Activated CD4-positive, alpha-beta T cell treated with anti-CD3 and anti-CD28 coated beads, Interleukin-2, amount 50 U/mL, for 4 hours (primary cell): ENCODE measurements around the gene MKRN2OS.

ENCODE experiments used
- DNase-seq, 2 experiments: peaks; one replicate each; pipeline ENCODE4 v3.0.0-alpha.2; 2020

MKRN2OS gene

DNA sequence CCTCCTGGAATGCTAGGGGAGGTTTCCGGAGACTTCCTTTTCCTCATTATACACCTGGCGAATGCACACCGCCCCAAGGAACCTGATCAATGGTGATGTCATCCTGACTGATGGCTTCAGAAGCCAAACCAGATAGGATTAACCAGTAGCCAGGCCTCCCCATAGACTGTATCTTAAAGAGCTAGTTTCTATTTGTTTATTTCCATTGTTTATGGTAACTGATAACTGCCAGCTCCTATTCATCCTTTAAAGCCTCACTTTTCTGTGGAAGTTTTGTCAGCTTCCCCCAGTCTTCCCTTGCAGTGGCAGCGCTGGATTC lies at the start of gene MKRN2OS:
Gene MKRN2OS (minus strand): TSS at position 27 of the 319 bp plus-strand sequence. CDS start 35 bp downstream, outside the sequence.
- DNase-seq, result no peak

DNA sequence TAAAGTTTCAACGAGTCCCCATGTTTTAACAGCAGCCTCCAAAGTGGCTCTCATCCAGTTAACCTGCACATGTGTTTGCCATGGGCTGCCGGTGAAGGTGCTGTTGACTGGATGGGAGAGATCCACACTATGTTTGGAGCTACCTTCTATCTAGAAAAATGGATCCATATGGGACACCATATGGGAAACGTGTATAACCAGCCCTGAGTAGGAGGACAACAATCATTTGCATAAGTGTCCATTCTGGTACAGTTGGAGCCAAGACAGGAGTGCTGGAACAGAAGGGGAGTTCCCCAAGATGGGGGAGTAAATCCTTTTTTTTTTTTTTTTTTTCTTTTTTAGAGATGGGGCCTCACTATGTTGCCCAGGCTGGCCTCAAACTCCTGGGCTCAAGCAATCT lies 48.2 kb upstream of the MKRN2OS start:
- no peak for DNase-seq

- no peak for DNase-seq
Measured at GRCh38 chr3:12591997-12592715, 46.9 kb upstream of the MKRN2OS start.

- DNase-seq, result no peak
Measured at GRCh38 chr3:12591456-12591855, 46.2 kb upstream of the MKRN2OS start.

DNA sequence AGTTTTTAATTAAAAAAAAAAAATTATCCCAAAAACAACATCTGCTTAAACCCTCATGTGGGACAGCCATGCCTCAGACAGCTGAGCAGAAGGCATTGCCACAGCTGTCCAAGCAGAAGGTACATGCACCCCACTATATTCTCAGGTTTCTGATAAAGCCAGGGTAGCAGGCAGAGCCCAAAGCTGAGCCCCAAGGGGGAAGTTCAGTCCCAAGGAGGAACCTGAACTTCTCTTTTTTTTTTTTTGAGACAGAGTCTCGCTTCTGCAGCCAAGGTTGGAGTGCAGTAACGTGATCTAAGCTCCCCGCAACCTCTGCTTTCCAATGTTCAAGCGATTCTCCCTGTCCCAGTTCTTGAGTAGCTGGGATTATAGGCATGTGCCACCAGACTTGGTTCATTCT lies 44.8 kb upstream of the MKRN2OS start:
- no peak for DNase-seq

- no peak for DNase-seq
Measured at GRCh38 chr3:12588039-12589009, 43.0 kb upstream of the MKRN2OS start.

GRCh38 chr3:12586403-12586802 lies 41.1 kb upstream of the MKRN2OS start:
- no peak for DNase-seq

GRCh38 chr3:12585970-12586369 lies 40.7 kb upstream of the MKRN2OS start:
- DNase-seq, result no peak

DNA sequence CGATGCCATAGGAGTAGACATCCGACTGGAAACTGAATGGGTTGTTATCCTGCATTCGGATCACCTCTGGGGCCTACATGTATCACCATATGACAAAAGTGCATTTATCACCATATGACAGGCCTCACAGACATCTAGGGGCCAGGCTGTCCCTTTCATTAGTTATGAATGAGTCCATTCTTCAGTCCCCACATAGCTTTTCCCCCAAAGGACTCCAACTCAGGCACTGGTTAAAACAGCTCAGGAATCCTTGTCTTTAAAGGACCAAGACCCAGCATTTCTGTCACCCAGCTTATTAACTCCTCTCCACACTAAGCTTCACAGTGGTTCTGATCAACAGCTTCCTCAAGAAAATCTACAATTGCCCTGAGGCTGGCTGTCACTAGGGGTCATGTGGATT lies 39.9 kb upstream of the MKRN2OS start:
- no peak for DNase-seq

DNA sequence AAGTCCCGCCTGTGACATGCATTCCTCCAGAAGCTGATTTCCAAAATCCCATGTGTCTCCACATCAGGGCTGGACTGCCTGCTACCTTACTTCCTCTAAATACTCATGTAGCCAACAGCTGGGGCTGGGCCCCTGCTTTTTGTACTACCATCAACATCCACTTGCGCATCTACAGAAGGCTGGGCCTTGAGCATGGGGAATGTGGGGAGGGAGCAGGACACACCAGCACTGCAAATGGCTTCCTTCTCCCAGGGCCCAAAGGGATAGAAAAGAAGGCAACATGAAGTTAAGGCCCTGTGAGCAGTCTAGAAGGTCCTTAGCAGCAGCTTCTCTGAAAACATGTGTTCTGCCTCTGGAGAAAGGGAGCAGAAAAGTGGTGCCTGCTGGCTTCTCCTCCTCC lies 38.8 kb upstream of the MKRN2OS start:
- no peak for DNase-seq

DNA sequence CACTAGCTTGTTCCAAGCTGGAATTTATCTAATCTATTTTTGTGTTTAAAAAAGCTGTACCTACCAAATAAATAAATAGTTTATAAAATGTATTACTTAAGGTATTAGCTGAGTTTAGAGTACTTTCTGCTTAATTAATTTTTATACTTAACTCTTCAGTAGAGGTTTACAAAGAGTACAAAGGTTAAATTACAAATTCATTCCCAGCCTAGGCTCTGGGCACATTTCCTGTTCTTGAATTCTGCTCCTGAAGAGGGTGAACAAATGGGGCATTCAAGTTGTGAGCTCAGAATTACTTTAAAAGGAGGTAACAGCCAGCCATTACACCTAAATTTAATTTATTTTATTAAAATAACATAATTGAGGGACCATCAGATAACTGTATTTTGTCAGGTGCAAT lies 38.0 kb upstream of the MKRN2OS start:
- DNase-seq, result no peak

DNA sequence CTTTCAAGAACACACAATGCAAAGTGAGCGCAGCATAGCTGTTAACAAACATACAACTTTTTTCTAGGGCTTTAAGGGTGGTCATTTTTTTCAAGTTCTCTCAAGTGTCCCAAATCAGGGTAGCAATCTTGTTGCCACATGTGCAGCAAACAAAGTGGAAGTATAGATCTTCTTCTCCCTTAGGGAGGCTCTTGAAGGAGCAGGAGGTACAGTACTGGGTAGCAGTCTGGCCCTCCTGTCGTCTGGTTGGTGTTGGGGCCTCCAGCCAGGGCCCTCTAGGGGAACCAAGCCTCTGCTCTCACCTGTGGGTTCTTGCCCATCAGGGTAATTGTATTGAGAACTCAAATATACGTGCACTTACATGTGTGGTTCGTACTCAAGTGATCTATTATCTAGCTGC lies 37.4 kb upstream of the MKRN2OS start:
- no peak for DNase-seq

DNA sequence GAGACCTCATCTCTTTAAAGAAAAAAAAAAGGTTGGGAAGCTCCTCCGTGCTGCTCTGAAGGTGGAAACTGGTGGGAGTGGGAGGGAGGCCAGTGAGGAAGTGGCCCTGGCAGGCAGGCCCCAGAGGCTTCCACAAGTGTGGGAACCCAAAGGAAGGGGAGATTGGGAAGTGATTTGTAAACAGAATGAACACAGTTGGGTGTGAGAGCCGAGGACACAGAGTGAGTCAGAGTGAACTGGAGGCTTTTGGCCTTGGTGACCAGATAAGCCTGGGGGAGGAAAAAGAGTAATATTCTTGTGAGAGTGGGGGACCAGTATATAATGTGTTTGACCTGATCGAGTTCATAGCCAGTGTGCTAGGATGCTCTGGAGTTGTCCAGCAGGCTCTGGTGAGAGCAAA lies 34.6 kb upstream of the MKRN2OS start:
- DNase-seq, result no peak

- no peak for DNase-seq
Measured at GRCh38 chr3:12579456-12579855, 34.2 kb upstream of the MKRN2OS start.

- no peak for DNase-seq
Measured at GRCh38 chr3:12578742-12579141, 33.4 kb upstream of the MKRN2OS start.

DNA sequence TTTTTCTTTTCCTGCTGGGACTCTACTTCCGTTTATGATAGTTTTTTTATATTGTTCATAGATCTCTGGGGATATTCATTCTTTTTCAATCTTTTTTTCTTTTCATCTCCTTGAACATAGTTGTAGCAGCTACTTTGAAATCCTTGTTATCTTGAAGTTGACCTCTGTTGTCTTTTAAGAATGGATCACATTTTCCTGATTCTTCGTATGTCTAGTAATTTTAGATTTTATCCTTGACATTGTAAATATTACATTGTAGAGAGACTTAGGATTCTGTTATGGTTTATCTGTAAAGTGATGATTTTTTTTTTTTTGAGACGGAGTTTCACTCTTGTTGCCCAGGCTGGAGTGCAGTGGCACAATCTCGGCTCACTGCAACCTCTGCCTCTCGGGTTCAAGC lies 32.1 kb upstream of the MKRN2OS start:
- no peak for DNase-seq

- no peak for DNase-seq
Measured at GRCh38 chr3:12574661-12575060, 29.4 kb upstream of the MKRN2OS start.

DNA sequence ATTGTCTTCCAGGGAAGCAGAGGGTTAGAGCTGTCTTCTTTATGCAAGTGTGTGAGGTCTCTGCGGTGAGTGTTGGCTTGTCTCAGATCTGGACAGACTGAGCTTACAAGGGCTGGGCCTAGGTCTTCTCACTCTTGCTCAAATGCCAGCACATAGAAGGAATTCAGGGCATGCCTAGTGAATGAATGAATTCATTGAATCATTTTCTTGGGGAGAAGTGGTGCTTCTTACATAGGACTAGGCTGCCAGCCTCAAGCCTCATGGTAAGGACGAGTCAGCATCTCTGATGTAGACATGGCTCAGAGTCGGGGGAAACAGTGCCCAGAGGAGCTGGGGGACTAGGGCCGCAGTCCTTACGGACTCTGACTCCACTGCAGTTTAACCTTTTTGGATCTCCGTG lies 28.8 kb upstream of the MKRN2OS start:
- DNase-seq, result no peak

- no peak for DNase-seq
Measured at GRCh38 chr3:12571986-12572385, 26.7 kb upstream of the MKRN2OS start.

- DNase-seq, result no peak
Measured at GRCh38 chr3:12569836-12570235, 24.5 kb upstream of the MKRN2OS start.

GRCh38 chr3:12568747-12569146 lies 23.4 kb upstream of the MKRN2OS start:
- DNase-seq, result no peak

GRCh38 chr3:12566976-12567375 lies 21.7 kb upstream of the MKRN2OS start:
- no peak for DNase-seq

- DNase-seq, result no peak
Measured at GRCh38 chr3:12562451-12562850, 17.2 kb upstream of the MKRN2OS start.

GRCh38 chr3:12561397-12561796 lies 16.1 kb upstream of the MKRN2OS start:
- DNase-seq, result no peak
